Ectodermal cell (in vitro differentiated cells): ENCODE measurements around the gene MOGAT2.

Source experiments
- H3K27ac ChIP-seq: 2 replicates; pipeline ENCODE4 v1.7.0; 2013; ENCODE audit warnings: mild to moderate bottlenecking, low read depth, low read length; ENCODE audit not compliant: insufficient read depth, poor library complexity, severe bottlenecking
- H3K27me3 ChIP-seq: 2 replicates; pipeline ENCODE4 v1.7.0; 2013; ENCODE audit warnings: mild to moderate bottlenecking, low read length; ENCODE audit not compliant: insufficient read depth, control insufficient read depth, poor library complexity, severe bottlenecking
- H3K36me3 ChIP-seq: one replicate; pipeline ENCODE4 v1.7.0; 2013; ENCODE audit warnings: low read length; ENCODE audit not compliant: control insufficient read depth, insufficient read depth
- H3K4me1 ChIP-seq: one replicate; pipeline ENCODE4 v1.7.0; 2013; ENCODE audit warnings: low read length; ENCODE audit not compliant: control insufficient read depth, insufficient read depth
- H3K4me3 ChIP-seq: 2 replicates; pipeline ENCODE4 v1.7.0; 2013; ENCODE audit warnings: low read depth, low read length, control low read depth; ENCODE audit not compliant: insufficient read depth
- H3K9me3 ChIP-seq: 2 replicates; pipeline ENCODE4 v1.7.0; 2013; ENCODE audit warnings: mild to moderate bottlenecking, low read length, moderate library complexity; ENCODE audit not compliant: control insufficient read depth
- WGBS, 2 experiments: methylation state at CpG; one replicate each; pipeline ENCODE4 v1.1.7; 2013; ENCODE audit warnings: missing lambda C conversion rate in 2 of 2; 5-methylcytosine and 5-hydroxymethylcytosine counted together

The MOGAT2 gene

GRCh38 chr11:75759832-75760231 lies 42.2 kb downstream of the MOGAT2 start:
- no peak overlapping the region for H3K27ac ChIP-seq
- no peaks in the 10 kb centered on the region for H3K9me3 ChIP-seq
- H3K4me3 ChIP-seq: no peak overlapping the region
- 84 to 93% methylated on average over 4 of the region's 4 CpGs for WGBS, 2 experiments
- H3K36me3 ChIP-seq: no peaks in the 10 kb centered on the region
- H3K4me1 ChIP-seq: no peaks in the 10 kb centered on the region
- no peaks in the 10 kb centered on the region for H3K27me3 ChIP-seq

GRCh38 chr11:75760243-75760642 lies 42.6 kb downstream of the MOGAT2 start:
- Histone ChIP-seq H3K27me3 (no peaks in the 10 kb centered on the region), H3K27ac (no peak overlapping the region)

GRCh38 chr11:75760710-75761493 lies 43.3 kb downstream of the MOGAT2 start:
- no peaks in the 10 kb centered on the region for H3K36me3 ChIP-seq
- H3K4me3 ChIP-seq: no peak overlapping the region
- no peaks in the 10 kb centered on the region for H3K9me3 ChIP-seq
- no peaks in the 10 kb centered on the region for H3K27me3 ChIP-seq
- WGBS, 2 experiments: 94 to 97% methylated on average over 3 of the region's 3 CpGs
- H3K27ac ChIP-seq: no peak overlapping the region
- H3K4me1 ChIP-seq: no peaks in the 10 kb centered on the region

More at GRCh38 chr11:75760243-75760642, 42.6 kb downstream of the MOGAT2 start:
- Histone ChIP-seq H3K9me3 (no peaks in the 10 kb centered on the region), H3K4me3 (no peak overlapping the region), H3K36me3 (no peaks in the 10 kb centered on the region), H3K4me1 (no peaks in the 10 kb centered on the region)

GRCh38 chr11:75762158-75762557 lies 44.5 kb downstream of the MOGAT2 start:
- Histone ChIP-seq H3K27me3 (peaks cover 1% of the 10 kb centered on the region), H3K36me3 (no peaks in the 10 kb centered on the region), H3K27ac (no peak overlapping the region), H3K4me3 (no peak overlapping the region), H3K4me1 (peaks cover 6% of the 10 kb centered on the region), H3K9me3 (no peaks in the 10 kb centered on the region)
- WGBS, 2 experiments: 95 to 99% methylated on average over 8 of the region's 8 CpGs

- Histone ChIP-seq H3K27me3 (peaks cover 8% of the 10 kb centered on the region), H3K4me1 (peaks cover 10% of the 10 kb centered on the region), H3K4me3 (no peak overlapping the region), H3K27ac (no peak overlapping the region), H3K9me3 (no peaks in the 10 kb centered on the region), H3K36me3 (no peaks in the 10 kb centered on the region)
- WGBS, 2 experiments: 89% methylated on average over 1 of the region's 2 CpGs
These were observed 45.2 kb downstream of the MOGAT2 start for GRCh38 chr11:75762885-75763284.

GRCh38 chr11:75763846-75764245 lies 46.2 kb downstream of the MOGAT2 start:
- Histone ChIP-seq H3K27me3 (peaks cover 18% of the 10 kb centered on the region), H3K9me3 (no peaks in the 10 kb centered on the region), H3K4me3 (no peak overlapping the region), H3K36me3 (no peaks in the 10 kb centered on the region), H3K4me1 (peaks cover 12% of the 10 kb centered on the region), H3K27ac (no peak overlapping the region)
- WGBS, 2 experiments: 88 to 91% methylated on average over 3 of the region's 3 CpGs

GRCh38 chr11:75765116-75765515 lies 47.5 kb downstream of the MOGAT2 start:
- H3K4me3 ChIP-seq: no peak overlapping the region
- H3K4me1 ChIP-seq: peaks cover 18% of the 10 kb centered on the region
- no peaks in the 10 kb centered on the region for H3K9me3 ChIP-seq
- H3K27ac ChIP-seq: no peak overlapping the region
- H3K27me3 ChIP-seq: peaks cover 31% of the 10 kb centered on the region
- no peaks in the 10 kb centered on the region for H3K36me3 ChIP-seq
- WGBS, 2 experiments: 92 to 94% methylated on average over 3 of the region's 3 CpGs

- Histone ChIP-seq H3K4me1 (peaks cover 18% of the 10 kb centered on the region), H3K27ac (no peak overlapping the region), H3K36me3 (no peaks in the 10 kb centered on the region), H3K27me3 (peaks cover 43% of the 10 kb centered on the region), H3K9me3 (no peaks in the 10 kb centered on the region), H3K4me3 (no peak overlapping the region)
- 51% methylated on average over 4 of the region's 4 CpGs for WGBS, 2 experiments
These were observed 49.0 kb downstream of the MOGAT2 start for GRCh38 chr11:75766443-75767227.

- Histone ChIP-seq H3K4me1 (peaks cover 18% of the 10 kb centered on the region), H3K4me3 (no peak overlapping the region), H3K9me3 (no peaks in the 10 kb centered on the region), H3K36me3 (no peaks in the 10 kb centered on the region), H3K27me3 (peaks cover 43% of the 10 kb centered on the region), H3K27ac (no peak overlapping the region)
- WGBS, 2 experiments: 84 to 86% methylated on average over 6 of the region's 6 CpGs
These were observed 49.6 kb downstream of the MOGAT2 start for GRCh38 chr11:75767228-75767572.

GRCh38 chr11:75767793-75768111 lies 50.1 kb downstream of the MOGAT2 start:
- H3K27ac ChIP-seq: no peak overlapping the region
- no peak overlapping the region for H3K4me3 ChIP-seq
- no peaks in the 10 kb centered on the region for H3K36me3 ChIP-seq
- H3K27me3 ChIP-seq: peaks cover 43% of the 10 kb centered on the region
- WGBS, 2 experiments: 57 to 67% methylated on average over 1 of the region's 1 CpG
- H3K4me1 ChIP-seq: peaks cover 18% of the 10 kb centered on the region
- H3K9me3 ChIP-seq: no peaks in the 10 kb centered on the region
